Gastrocnemius medialis (tissue), 4 donors: ENCODE data around the gene ASTN2. TPM values are rescaled to one million over a fixed set of nuclear protein-coding genes. Genes with fewer than 3 reads are reported as not detected.

ENCODE experiments used
- ATAC-seq, 2 donors: fragments of 150-250 bp; one replicate each; pipeline ENCODE4 v1.9.1; 2016
- DNase-seq, 2 donors: peaks; one replicate each; pipeline ENCODE4 v3.0.0-alpha.2; 2019
- H3K27ac ChIP-seq, 4 donors: fragments of 200-600 bp; sonication (generic); 1 replicate in 1 of 4; 2 replicates in 3 of 4; pipeline ENCODE4 v1.5.1; 2016 to 2018; ENCODE audit warnings: mild to moderate bottlenecking in 2 of 4, moderate library complexity in 1 of 4
- H3K27me3 ChIP-seq, 3 donors: fragments of 200-600 bp; sonication (generic) in 2 of 3; 1 replicate in 1 of 3; 2 replicates in 2 of 3; pipeline versions ENCODE4 v1.5.1 to v1.6.0; 2016 to 2019; ENCODE audit warnings: mild to moderate bottlenecking in 1 of 3, moderate library complexity in 1 of 3
- H3K36me3 ChIP-seq, 2 donors: fragments of 200-600 bp; sonication (generic) in 1 of 2; one replicate each; pipeline ENCODE4 v1.5.1; 2017 to 2018
- H3K4me1 ChIP-seq, 2 donors: fragments of 200-600 bp; sonication (generic) in 1 of 2; one replicate each; pipeline ENCODE4 v1.5.1; 2016 to 2017; ENCODE audit warnings: mild to moderate bottlenecking in 2 of 2
- H3K4me3 ChIP-seq, 4 donors: fragments of 200-600 bp; sonication (generic) in 3 of 4; 1 replicate in 1 of 4; 2 replicates in 3 of 4; pipeline ENCODE4 v1.5.1; 2016 to 2019; ENCODE audit warnings: mild to moderate bottlenecking in 2 of 4
- H3K9me3 ChIP-seq, 3 donors: fragments of 200-600 bp; sonication (generic) in 2 of 3; 1 replicate in 1 of 3; 2 replicates in 2 of 3; pipeline ENCODE4 v1.5.1; 2016 to 2019
- CTCF ChIP-seq, 5 experiments: fragments of 450-650 bp in 3 of 5; fragments of 200-600 bp in 2 of 5; sonication (generic) in 2 of 5; IDR thresholded peaks in 4 of 5; conservative IDR thresholded peaks in 1 of 5; 1 replicate in 4 of 5; 2 replicates in 1 of 5; pipeline ENCODE4 v1.5.1; 2016 to 2019; ENCODE audit warnings: antibody characterized with exemption in 5 of 5, mild to moderate bottlenecking in 3 of 5, moderate library complexity in 3 of 5
- POLR2A ChIP-seq, 2 donors: fragments of 450-650 bp; IDR thresholded peaks; one replicate each; pipeline ENCODE4 v1.6.1; 2017; ENCODE audit warnings: antibody characterized with exemption in 2 of 2, mild to moderate bottlenecking in 2 of 2, moderate library complexity in 2 of 2
- in situ Hi-C, 4 donors: fragments of 200-750 bp; cut with MboI; loops; one replicate each; pipeline versions ENCODE4 v1.15.0 to v1.8.0; 2017; ENCODE audit warnings: low sequenced_read_pairs in 4 of 4
- intact Hi-C: fragments of 100-400 bp; cut with DNase I; formaldehyde crosslinking; loops from one replicate; pipeline ENCODE4 v1.15.1; 2023; ENCODE audit warnings: low total_unique reads
- total RNA-seq, 4 donors: library from RNA; depleted of rRNA; stranded (reverse); fragments of >200 nt; gene quantifications; one replicate each; pipeline versions ENCODE4 v1.1.0 to v1.2.3, GENCODE V29; 2016

ASTN2 gene
- total RNA-seq, 4 donors from 2014 or later = 2.5 to 4.6 (median 3.7) TPM

- in situ Hi-C loops = no loop called here
- Histone ChIP-seq H3K4me3 (no peak overlapping the region), H3K27me3 (no peaks in the 10 kb centered on the region), H3K36me3 (no peaks in the 10 kb centered on the region), H3K4me1 (no peaks in the 10 kb centered on the region), H3K27ac (no peak overlapping the region), H3K9me3 (no peaks in the 10 kb centered on the region)
- intact Hi-C loops = no loop called here
- TF ChIP-seq CTCF (IDR thresholded peaks at IDR 0.05 in 4 of 5, conservative IDR thresholded peaks at IDR 0.05 in 1 of 5) = no peak
- no peak for TF ChIP-seq POLR2A (IDR thresholded peaks at IDR 0.05)
- DNase-seq = no peak
- ATAC-seq = no peak
Measured at GRCh38 chr9:116391306-116391900, 1023.5 kb downstream of the ASTN2 start.

DNA sequence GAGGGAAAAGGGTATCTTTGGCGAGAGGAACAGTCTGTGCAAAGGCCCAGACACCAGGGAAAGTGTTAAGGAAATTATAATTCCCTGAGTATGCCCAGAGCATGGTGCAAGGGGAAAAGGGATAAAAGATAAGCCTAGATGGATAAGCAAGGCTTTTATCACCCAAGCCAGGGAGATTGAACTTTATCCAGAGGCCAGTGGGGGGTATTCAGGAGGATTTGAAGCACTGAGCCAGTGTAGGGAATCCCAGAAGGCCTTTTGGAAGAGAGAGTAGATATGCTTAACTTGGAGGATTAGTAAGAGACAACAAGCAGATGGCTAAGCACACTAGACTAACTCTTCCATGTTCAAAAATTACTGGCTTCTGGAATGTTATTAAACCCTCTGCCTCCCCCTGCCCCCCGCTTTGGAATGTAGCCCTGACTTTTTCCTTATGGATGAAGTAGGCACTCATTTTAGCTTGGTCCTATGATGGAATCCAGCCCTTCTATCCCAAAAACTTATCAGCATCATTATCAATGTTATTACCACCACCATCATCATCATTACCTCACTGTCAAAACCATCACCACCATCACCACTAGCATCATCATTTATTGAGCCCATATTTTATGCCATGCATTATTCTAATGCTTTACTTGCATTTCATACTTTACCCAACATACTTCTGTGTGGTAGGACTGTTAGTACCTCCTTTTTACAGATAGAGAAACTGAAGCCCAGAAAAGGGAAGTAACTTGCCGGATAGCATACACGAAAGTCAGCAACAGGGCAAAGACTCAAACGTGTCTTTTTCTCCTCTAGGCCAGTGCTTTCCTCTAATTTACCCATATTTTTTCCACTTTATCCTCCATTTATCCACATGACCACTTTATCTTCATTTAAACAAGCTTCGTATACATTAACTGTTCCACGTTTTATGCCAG, 1024.3 kb downstream of the ASTN2 start:
- Histone ChIP-seq H3K36me3 (no peaks in the 10 kb centered on the region), H3K4me1 (no peaks in the 10 kb centered on the region), H3K27me3 (no peaks in the 10 kb centered on the region), H3K4me3 (no peak overlapping the region), H3K27ac (no peak overlapping the region), H3K9me3 (no peaks in the 10 kb centered on the region)
- TF ChIP-seq CTCF (IDR thresholded peaks at IDR 0.05 in 4 of 5, conservative IDR thresholded peaks at IDR 0.05 in 1 of 5) (no peak), POLR2A (IDR thresholded peaks at IDR 0.05) (no peak)
- ATAC-seq = no peak
- no peak for DNase-seq
- in situ Hi-C loops = no loop called here
- intact Hi-C loops = no loop called here

GRCh38 chr9:116389541-116390302, 1025.1 kb downstream of the ASTN2 start:
- Histone ChIP-seq H3K9me3 (no peaks in the 10 kb centered on the region), H3K27ac (no peak overlapping the region), H3K4me1 (no peaks in the 10 kb centered on the region), H3K4me3 (no peak overlapping the region), H3K36me3 (no peaks in the 10 kb centered on the region), H3K27me3 (no peaks in the 10 kb centered on the region)
- TF ChIP-seq CTCF (IDR thresholded peaks at IDR 0.05 in 4 of 5, conservative IDR thresholded peaks at IDR 0.05 in 1 of 5) = no peak
- no peak for TF ChIP-seq POLR2A (IDR thresholded peaks at IDR 0.05)
- DNase-seq = no peak
- intact Hi-C loops (no loop called here), in situ Hi-C loops (no loop called here)
- ATAC-seq = no peak

- in situ Hi-C loops = no loop called here
- no peak for DNase-seq
- no peaks in the 10 kb centered on the region for H3K9me3 ChIP-seq
- no peak overlapping the region for H3K27ac ChIP-seq
- no peak overlapping the region for H3K4me3 ChIP-seq
- no peaks in the 10 kb centered on the region for H3K36me3 ChIP-seq
- TF ChIP-seq POLR2A (IDR thresholded peaks at IDR 0.05) (no peak), CTCF (IDR thresholded peaks at IDR 0.05 in 4 of 5, conservative IDR thresholded peaks at IDR 0.05 in 1 of 5) (no peak)
- H3K27me3 ChIP-seq = no peaks in the 10 kb centered on the region
- ATAC-seq = no peak
- intact Hi-C loops = no loop called here
- H3K4me1 ChIP-seq = no peaks in the 10 kb centered on the region
Measured at GRCh38 chr9:116387934-116388698, 1026.7 kb downstream of the ASTN2 start.
